ENCODE results near the gene PIEZO1. TPM values are rescaled to one million over a fixed set of nuclear protein-coding genes. Genes with fewer than 3 reads are reported as not detected.

Gene PIEZO1
- polyA plus RNA-seq, 6 donors from 2014 or later, result 4.0 to 17.2 (median 6.2) TPM

DNA sequence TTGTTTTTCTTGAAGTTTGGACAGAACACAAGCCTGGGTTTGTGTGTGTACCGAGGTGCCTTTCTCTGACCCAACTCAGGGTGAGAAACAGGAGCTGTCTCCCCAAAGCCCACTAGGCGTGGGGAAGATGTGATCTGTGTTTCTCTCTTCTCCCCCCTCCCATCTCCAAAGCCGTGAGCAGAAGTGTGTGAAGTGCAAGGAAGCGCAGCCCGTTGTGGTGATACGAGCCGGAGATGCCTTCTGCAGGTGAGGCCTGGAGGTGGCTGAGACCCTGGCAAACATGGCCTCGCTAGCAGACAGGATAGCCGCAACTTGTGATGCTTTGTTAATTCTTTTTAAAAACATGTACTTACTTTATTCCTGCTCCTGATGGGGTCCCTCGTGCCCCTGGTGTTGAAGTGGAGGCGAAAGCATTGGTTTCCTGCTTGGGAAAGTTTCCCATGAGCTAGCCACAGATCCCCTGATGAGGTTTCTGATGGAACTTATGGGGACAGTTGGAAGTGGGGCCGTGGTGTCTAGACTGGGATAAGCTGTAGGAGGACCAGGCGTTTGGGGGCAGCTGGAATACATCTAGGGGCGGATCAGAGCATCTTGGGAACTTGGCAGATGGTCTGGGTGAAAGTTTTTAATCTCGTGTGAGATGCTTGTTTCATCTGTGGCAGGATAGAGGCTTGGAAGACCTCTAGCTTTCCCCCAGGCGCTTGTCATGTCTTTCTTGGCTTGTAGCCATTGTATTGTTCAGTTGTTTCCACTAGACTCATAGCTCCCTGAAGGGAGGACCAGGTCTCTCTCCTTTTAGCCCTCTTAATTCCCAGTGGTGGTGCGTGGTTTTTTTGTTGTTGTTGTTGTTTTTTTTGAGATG is 77.8 kb downstream of the PIEZO1 start:
- H3K4me1 Mint-ChIP-seq, result peaks cover 37 to 59% (median 45%) of the 10 kb centered on the region in 3 donors
- H3K27me3 Mint-ChIP-seq, result no peaks in the 10 kb centered on the region
- peak overlapping the region; percentile 76 to 92 (median 84) for H3K4me3 Mint-ChIP-seq
- no peaks in the 10 kb centered on the region for H3K36me3 Mint-ChIP-seq
- no peaks in the 10 kb centered on the region for H3K9me3 Mint-ChIP-seq
- DNase-seq, result no peak
- peak overlapping the region; percentile 63 to 94 (median 73) for H3K27ac Mint-ChIP-seq
- no peak for ATAC-seq (ENCODE audit: low read depth in 2 of 2)

DNA sequence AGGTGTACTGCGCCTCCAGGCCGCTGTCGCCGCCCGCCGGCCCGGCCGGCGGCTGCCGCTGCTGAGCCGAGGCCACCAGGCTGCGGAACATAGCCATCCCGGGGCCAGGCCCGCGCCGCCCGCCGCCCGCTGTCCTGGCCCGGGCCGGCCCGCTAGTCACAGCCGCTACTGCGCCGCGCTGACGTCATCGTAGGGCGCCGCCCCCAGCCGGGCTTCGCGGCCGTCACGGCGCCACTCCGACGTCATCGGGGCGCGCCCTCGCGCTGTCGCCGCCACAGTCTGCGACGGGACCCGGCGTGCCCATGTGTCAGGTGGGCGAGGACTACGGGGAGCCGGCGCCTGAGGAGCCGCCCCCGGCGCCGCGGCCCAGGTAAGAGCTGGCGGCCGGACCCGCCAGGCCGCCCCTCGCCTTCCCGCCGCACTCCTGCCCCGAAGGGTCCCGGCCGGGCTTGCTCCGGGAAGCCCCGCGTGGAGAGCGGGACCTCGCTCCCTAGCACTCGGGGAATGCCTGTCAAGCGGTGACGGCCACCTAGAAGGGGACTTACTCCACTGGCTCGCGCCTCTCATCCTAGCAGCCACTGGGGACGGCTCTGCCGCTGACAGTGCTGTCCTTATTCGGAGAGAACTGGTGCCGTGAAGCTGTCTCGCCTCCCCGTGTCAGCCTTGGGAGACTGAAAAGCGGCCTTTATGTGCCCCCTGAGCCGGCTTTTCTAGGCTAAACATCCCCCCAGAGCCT is 78.6 kb downstream of the PIEZO1 start, which contains the start of the genes CTU2 and RNF166:
TSS of gene CTU2 (plus strand) at position 275 of the 736 bp plus-strand sequence. CDS start at position 303, 28 bp downstream.
TSS of gene RNF166 (minus strand) at position 180 of the 736 bp plus-strand sequence. CDS start at position 97, 83 bp downstream.
- no peaks in the 10 kb centered on the region for H3K27me3 Mint-ChIP-seq
- peaks cover 40 to 65% (median 53%) of the 10 kb centered on the region in 3 donors for H3K4me1 Mint-ChIP-seq
- H3K9me3 Mint-ChIP-seq, result no peaks in the 10 kb centered on the region
- peak within 1 kb of the TSS; percentile 85 to 98 (median 93) for H3K4me3 Mint-ChIP-seq
- no peaks in the 10 kb centered on the region for H3K36me3 Mint-ChIP-seq
- ATAC-seq (ENCODE audit: low read depth in 2 of 2) (peak; percentile 81 to 83), DNase-seq (peak; percentile 93)
- H3K27ac Mint-ChIP-seq, result peak within 1 kb of the TSS; percentile 84 to 97 (median 95)

DNA sequence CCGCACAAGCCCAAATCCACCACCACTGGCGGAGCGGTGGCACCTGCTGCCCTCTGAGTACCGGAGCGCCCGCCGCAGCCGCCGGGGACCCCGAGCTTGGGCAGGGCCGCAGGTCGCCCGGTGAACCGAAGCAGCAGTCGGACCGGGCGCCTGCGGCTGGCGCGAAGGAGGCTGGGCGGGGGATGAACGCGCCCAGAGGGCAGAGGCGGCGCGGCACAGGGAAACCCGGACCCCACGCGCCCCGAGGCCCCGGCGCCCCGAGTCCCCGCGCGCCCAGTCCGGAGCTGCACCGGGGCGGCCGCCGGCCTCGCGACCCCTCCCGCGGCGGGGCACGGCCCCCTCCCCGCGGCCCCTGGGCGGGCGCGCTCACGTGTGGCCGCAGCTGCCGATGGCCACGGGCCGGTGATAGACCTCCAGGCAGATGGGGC is 79.2 kb downstream of the PIEZO1 start:
- Mint-ChIP-seq H3K9me3 (no peaks in the 10 kb centered on the region), H3K36me3 (no peaks in the 10 kb centered on the region), H3K27ac (peak overlapping the region; percentile 84 to 97 (median 92)), H3K27me3 (no peaks in the 10 kb centered on the region), H3K4me1 (peaks cover 44 to 69% (median 59%) of the 10 kb centered on the region in 3 donors), H3K4me3 (peak overlapping the region; percentile 85 to 98 (median 93))
- ATAC-seq (ENCODE audit: low read depth in 2 of 2) (peak; percentile 16 to 22), DNase-seq (peak; percentile 34)

DNA sequence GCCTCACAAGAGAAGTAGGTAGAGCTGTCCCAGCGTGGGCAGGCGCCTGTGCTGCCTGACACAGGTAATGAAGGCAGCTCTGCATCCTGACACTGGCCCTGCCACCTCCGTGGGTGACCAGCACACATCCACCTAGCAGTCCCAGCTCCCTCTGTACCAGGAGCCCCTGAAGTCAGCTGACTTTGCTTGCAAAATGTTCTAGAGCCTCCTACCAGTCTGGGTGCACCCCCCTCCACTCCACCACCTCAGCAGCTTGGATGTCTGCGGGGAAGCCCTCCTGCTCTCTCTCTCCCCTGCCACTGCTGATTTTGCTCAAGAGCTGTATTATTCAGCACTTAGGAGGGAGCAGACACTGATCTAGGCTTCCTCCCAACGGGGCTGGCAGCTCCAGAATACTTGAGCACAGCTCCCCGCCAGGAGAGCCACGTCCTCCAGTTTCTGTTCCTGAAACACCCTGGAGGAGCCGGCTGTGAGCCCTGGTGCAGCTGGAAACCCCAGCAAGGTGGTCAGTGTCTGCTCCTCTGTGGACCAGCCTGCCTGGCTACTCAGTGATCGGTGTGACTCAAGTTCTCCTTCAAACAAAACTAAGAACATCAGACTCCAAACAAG is 79.8 kb downstream of the PIEZO1 start:
- H3K27ac Mint-ChIP-seq, result peak overlapping the region; percentile 84 to 97 (median 92)
- H3K36me3 Mint-ChIP-seq, result no peaks in the 10 kb centered on the region
- H3K4me3 Mint-ChIP-seq, result peak overlapping the region; percentile 81 to 98 (median 93)
- peak; percentile 29 for DNase-seq
- ATAC-seq (ENCODE audit: low read depth in 2 of 2), result no peak
- H3K27me3 Mint-ChIP-seq, result no peaks in the 10 kb centered on the region
- peaks cover 43 to 73% (median 65%) of the 10 kb centered on the region in 3 donors for H3K4me1 Mint-ChIP-seq
- H3K9me3 Mint-ChIP-seq, result no peaks in the 10 kb centered on the region

DNA sequence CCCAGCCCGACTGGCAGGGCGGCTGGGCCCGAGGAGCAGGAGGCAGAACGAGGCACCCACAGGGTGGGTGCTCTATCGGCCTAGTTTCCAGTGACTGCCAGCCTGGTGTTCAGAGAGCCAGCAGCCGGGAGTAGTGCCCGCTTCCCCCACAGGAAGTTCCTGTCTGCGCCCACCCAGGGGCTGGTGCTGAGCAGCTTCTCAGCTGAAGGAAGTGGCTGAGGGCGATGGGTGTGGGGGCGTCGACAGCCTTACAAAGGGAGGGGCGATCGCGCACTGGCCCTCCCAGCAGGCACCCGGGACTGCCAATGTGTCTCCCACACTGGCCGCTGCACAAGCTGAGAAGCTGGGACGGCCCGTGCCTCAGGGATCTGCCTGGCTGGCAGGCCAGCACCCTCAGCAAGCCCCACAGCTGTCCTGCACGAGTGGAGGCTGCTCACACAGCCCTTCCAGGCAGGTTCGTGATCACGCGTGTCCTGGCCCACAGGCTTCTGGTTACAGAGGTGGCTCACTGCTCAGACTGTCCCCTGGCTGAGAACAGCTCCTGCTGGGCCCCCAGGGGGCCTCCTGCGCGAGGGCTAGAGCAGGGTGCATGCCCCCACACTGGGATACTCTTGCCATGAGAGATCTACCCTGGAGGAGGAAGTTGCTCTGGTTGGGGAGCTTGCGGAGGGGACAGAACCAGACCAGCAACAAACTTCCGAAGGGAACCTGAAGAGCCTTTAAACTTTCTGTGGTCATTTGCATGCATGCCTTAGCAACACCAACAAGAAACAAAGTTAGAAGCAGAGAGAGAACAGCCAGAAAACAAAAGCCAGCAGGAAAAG is 81.3 kb downstream of the PIEZO1 start:
- Mint-ChIP-seq H3K36me3 (no peaks in the 10 kb centered on the region), H3K27me3 (no peaks in the 10 kb centered on the region), H3K9me3 (no peaks in the 10 kb centered on the region), H3K4me1 (peaks cover 49 to 73% (median 69%) of the 10 kb centered on the region in 3 donors), H3K4me3 (peak overlapping the region; percentile 77 to 98 (median 88)), H3K27ac (peak overlapping the region; percentile 90 to 96 (median 92))
- ATAC-seq (ENCODE audit: low read depth in 2 of 2), result peak in 1 of 2 donors; percentile 8
- DNase-seq, result peak; percentile 62

DNA sequence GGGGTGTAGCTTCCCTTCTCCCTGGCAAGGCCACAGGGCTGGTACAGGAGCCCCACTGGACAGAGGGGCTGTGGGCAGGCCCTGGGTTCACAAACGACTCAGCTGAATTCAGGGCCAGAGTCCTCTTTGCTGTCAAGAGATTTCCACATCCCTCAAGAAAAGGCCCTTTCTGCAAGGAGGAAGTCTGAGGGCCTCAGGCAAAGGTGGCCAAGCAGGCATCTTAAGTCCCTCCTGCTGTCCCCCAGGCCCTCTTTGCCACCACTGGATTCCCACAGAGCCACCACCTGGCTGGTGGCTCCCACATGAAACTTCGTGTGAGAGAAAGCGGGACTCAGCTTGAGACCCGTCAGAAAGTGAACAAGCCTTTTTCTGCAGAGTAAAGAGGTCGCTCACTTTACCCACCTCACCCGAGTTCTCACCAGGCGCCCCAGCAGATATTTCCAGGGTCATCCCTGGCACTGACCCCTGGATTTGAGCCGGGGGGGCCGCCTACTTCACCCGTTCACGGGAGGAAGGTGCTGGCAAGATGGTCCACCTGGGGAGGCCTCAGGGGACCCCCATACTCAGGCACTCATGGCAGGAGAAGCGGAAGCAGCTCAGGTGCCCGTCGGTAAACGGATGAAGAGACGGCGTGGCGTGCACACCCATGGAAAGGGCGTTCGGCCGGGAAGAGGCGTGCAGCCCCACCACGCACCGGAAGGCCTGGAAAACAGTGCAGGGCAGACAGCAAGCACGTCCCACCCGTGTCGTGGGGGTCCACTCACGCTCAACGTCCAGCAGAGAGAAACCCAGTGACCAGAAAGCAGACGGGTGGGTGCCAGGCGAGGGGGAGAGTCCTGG is 82.4 kb downstream of the PIEZO1 start:
- no peaks in the 10 kb centered on the region for H3K36me3 Mint-ChIP-seq
- no peaks in the 10 kb centered on the region for H3K9me3 Mint-ChIP-seq
- peak overlapping the region; percentile 77 to 98 (median 88) for H3K4me3 Mint-ChIP-seq
- no peak for ATAC-seq (ENCODE audit: low read depth in 2 of 2)
- no peak for DNase-seq
- peak overlapping the region; percentile 92 to 96 (median 94) for H3K27ac Mint-ChIP-seq
- H3K27me3 Mint-ChIP-seq, result no peaks in the 10 kb centered on the region
- peaks cover 49 to 74% (median 68%) of the 10 kb centered on the region in 3 donors for H3K4me1 Mint-ChIP-seq

DNA sequence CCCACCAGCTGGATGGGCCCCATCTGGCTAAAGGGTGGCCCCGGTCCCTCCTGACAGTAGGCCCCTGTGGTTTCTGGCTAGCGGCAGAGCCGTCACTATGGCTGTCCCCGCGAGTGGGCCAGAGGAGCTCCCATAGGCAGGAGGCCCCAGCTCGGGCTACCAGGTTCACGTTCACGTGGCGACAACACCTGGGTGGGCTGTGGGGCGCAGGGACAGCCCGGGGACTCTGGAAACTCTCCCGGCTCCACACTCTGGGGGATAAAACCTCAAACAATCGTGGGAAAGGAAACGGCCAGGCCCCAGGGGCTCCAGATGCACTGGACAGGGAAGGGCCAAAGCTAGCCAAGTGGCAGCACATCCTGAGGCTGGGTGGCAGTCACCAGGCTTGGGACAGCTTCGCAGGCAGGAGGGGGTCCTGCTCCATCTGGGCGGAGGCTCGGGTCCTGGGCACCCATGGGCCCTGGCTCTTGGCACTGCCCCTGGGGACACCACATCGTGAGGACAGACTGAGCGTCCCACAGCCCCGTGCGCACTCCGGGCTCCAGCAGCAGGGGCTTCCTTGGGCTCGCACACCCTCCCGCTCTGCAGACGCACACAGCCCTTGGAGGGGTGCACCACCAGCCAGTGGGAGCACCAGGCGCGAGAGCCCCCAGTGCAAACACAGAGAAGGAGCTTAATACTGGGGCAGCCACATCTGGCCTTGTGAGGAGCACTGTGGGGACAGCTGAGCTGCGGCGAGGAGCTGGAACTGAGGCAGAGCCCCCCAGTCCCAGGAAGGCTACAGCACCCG is 83.2 kb downstream of the PIEZO1 start:
- peak overlapping the region; percentile 57 to 96 (median 93) for H3K27ac Mint-ChIP-seq
- H3K27me3 Mint-ChIP-seq, result no peaks in the 10 kb centered on the region
- peak overlapping the region; percentile 77 to 98 (median 92) for H3K4me3 Mint-ChIP-seq
- no peak for ATAC-seq (ENCODE audit: low read depth in 2 of 2)
- H3K36me3 Mint-ChIP-seq, result no peaks in the 10 kb centered on the region
- no peak for DNase-seq
- H3K4me1 Mint-ChIP-seq, result peaks cover 43 to 67% (median 60%) of the 10 kb centered on the region in 3 donors
- H3K9me3 Mint-ChIP-seq, result no peaks in the 10 kb centered on the region

DNA sequence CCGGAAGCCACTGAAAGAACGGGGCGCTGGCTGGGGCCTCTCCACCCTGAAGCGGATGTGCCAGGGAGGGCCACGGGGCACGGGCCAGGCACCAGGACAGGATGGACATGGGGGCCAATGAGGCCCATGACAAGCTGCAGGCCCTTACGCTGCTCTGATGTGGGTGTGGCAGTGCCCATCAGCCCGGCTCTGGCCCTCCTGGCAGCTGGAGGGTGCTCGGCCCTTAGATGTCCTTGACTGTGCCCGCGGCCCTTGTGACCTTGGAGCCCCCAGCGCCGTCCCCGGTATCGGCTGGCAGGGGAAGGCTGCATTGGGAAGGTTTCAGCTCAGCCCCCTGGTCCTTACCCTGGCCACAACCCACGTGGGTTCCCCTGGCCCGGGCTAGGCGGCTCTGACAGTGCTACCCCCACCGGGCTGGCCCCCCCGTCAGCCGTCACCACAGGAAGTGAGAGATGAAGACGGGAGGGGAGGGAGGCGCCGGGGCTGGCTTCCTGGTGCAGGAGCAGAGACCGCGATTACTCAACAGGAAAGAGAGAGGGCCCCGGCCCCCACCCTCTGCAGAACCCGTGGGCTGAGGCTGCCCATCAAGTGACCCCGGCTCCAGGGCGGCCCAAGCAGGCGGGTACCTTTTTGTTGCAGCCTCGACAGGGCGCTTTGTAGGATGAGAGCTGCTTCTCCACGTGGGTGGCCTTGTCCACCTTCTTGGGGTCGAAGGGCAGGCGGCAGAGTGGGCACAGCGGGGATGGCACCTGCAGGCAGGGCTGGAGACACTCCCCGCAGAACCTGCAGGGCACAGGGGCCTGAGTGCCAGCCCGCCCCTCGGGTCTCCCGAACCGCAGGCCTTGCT is 84.2 kb downstream of the PIEZO1 start:
- DNase-seq, result peak; percentile 92
- Mint-ChIP-seq H3K27ac (peak overlapping the region; percentile 79 to 96 (median 88)), H3K36me3 (no peaks in the 10 kb centered on the region), H3K27me3 (no peaks in the 10 kb centered on the region), H3K4me1 (peaks cover 43 to 66% (median 58%) of the 10 kb centered on the region in 3 donors), H3K4me3 (peak overlapping the region; percentile 77 to 98 (median 88)), H3K9me3 (no peaks in the 10 kb centered on the region)
- ATAC-seq (ENCODE audit: low read depth in 2 of 2), result peak; percentile 81 to 87

DNA sequence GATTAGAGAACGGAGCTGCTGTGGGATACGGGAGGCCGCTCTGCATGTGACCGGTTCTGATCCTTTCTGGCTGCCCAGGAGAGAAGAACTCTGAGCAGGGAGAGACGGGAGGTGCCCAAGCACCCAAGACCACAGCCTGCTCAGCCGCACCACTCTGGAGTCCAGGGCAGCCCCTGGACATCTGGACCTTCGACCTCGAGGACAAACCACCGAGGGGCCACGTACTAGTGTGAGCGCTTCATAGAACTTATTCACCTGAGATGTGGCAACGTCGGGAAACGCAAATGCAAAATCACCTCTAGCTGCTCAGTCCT is 84.7 kb downstream of the PIEZO1 start:
- ATAC-seq (ENCODE audit: low read depth in 2 of 2) (no peak), DNase-seq (no peak)
- Mint-ChIP-seq H3K27ac (peak overlapping the region in 4 of 6 donors; percentile 38 to 96 (median 94)), H3K4me1 (peaks cover 39 to 63% (median 56%) of the 10 kb centered on the region in 3 donors), H3K9me3 (no peaks in the 10 kb centered on the region), H3K27me3 (no peaks in the 10 kb centered on the region), H3K36me3 (no peaks in the 10 kb centered on the region), H3K4me3 (peak overlapping the region; percentile 60 to 98 (median 84))

DNA sequence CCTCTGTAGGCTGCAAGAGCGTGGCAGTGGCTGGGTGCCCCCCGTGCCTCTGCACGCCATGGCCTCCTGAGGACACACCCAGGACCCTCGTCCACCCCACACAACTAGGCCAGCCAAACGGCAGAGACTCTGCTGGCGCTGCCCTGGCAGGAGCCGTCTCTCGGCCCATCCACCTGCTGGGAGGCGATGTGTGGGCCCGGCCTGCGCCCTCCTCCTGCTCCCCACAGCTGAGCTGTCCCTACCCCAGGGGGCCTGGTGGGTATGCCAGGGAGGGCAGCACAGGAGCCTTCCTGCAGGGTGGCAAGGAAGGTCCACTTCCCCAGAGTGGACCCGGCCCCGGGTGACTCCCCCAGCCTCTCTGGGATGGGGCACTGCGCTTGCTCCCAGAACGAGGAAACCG is 85.8 kb downstream of the PIEZO1 start:
- DNase-seq, result no peak
- H3K9me3 Mint-ChIP-seq, result no peaks in the 10 kb centered on the region
- H3K36me3 Mint-ChIP-seq, result no peaks in the 10 kb centered on the region
- peak overlapping the region in 2 of 8 donors; percentile 41 to 85 for H3K4me3 Mint-ChIP-seq
- peak overlapping the region in 2 of 6 donors; percentile 92 to 96 for H3K27ac Mint-ChIP-seq
- H3K27me3 Mint-ChIP-seq, result no peaks in the 10 kb centered on the region
- no peak for ATAC-seq (ENCODE audit: low read depth in 2 of 2)
- H3K4me1 Mint-ChIP-seq, result peaks cover 37 to 52% (median 45%) of the 10 kb centered on the region in 3 donors

Data from naive B cell (primary cell).